Upper lobe of left lung (tissue), 4 donors: ENCODE data around the gene CYP4F2.

Source experiments
- EP300 ChIP-seq, 4 donors: sonication (generic); formaldehyde crosslinking; IDR thresholded peaks; one replicate each; pipeline ENCODE4 v1.5.1; 2017; ENCODE audit warnings: antibody characterized with exemption in 4 of 4, control low read depth in 2 of 4
- POLR2A ChIP-seq, 4 donors: fragments of 450-650 bp; IDR thresholded peaks; one replicate each; pipeline ENCODE4 v1.5.1; 2016 to 2017; ENCODE audit warnings: antibody characterized with exemption in 4 of 4, mild to moderate bottlenecking in 2 of 4
- POLR2AphosphoS5 ChIP-seq, 2 donors: sonication (generic); formaldehyde crosslinking; IDR thresholded peaks; one replicate each; pipeline ENCODE4 v1.5.1; 2017; ENCODE audit warnings: antibody characterized with exemption in 2 of 2
- TF ChIP-seq, protein P1 (sequence below), 6 experiments: fragments of 450-650 bp in 4 of 6; fragments of 200-600 bp in 2 of 6; sonication (generic) in 2 of 6; IDR thresholded peaks; one replicate each; pipeline ENCODE4 v1.5.1; 2016 to 2019; ENCODE audit warnings: antibody characterized with exemption in 6 of 6

DNA sequence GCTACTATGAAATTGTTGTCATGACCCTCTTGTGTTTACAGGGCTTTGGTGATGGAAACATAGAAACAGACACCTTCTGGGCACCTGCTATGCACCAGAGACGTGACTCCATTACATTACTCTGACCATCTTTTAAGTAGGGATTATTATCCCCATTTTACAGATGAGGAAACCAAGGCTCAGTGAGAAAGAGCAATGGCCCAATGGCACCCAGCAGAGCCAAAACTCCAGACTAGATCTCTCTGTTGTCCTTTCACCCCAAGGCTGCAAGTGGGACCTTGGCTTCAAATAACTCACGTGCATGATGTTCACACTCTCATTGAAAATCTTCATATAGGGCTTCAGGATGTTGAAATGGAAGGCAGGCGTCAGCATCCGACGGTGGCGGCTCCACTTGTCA is 5.9 kb downstream of the CYP4F2 start:
- TF ChIP-seq POLR2A (IDR thresholded peaks at IDR 0.05) (no peak), POLR2AphosphoS5 (IDR thresholded peaks at IDR 0.05) (no peak), EP300 (IDR thresholded peaks at IDR 0.05) (no peak)
- TF ChIP-seq, protein P1, sequence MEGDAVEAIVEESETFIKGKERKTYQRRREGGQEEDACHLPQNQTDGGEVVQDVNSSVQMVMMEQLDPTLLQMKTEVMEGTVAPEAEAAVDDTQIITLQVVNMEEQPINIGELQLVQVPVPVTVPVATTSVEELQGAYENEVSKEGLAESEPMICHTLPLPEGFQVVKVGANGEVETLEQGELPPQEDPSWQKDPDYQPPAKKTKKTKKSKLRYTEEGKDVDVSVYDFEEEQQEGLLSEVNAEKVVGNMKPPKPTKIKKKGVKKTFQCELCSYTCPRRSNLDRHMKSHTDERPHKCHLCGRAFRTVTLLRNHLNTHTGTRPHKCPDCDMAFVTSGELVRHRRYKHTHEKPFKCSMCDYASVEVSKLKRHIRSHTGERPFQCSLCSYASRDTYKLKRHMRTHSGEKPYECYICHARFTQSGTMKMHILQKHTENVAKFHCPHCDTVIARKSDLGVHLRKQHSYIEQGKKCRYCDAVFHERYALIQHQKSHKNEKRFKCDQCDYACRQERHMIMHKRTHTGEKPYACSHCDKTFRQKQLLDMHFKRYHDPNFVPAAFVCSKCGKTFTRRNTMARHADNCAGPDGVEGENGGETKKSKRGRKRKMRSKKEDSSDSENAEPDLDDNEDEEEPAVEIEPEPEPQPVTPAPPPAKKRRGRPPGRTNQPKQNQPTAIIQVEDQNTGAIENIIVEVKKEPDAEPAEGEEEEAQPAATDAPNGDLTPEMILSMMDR (IDR thresholded peaks at IDR 0.05): no peak
